SK-N-SH (cell line): ENCODE measurements around the gene ARHGAP6. TPM values are rescaled to one million over a fixed set of nuclear protein-coding genes. Genes with fewer than 3 reads are reported as not detected.

Experiments
- CTCF ChIA-PET: fragments of 300-600, 350-600 bp; formaldehyde crosslinking; extraction: SDS; loops from one replicate; lab custom pipeline; 2021; lab: Yijun Ruan, JAX
- POLR2A ChIA-PET: fragments of 350-600 bp; sonication (Branson Sonifier 250); formaldehyde crosslinking; extraction: SDS; loops from one replicate; lab custom pipeline; 2020; ENCODE audit warnings: antibody characterized with exemption, inconsistent platforms; lab: Yijun Ruan, JAX
- DNase-seq: peaks from one replicate; pipeline ENCODE4 v3.0.0; 2012
- H2AFZ ChIP-seq: fragments of 200-600 bp; sonication (generic); 2 replicates; pipeline ENCODE4 v1.8.1; 2016; ENCODE audit warnings: antibody characterized with exemption, mild to moderate bottlenecking, low read depth
- H3F3A ChIP-seq: fragments of 200-600 bp; sonication (generic); replicated peaks from 2 replicates; pipeline ENCODE3; 2016; ENCODE audit warnings: antibody characterized with exemption, mild to moderate bottlenecking; ENCODE audit not compliant: insufficient read depth
- H3K27ac ChIP-seq, 2 experiments: fragments of 200-500 bp in 1 of 2; fragments of 200-600 bp in 1 of 2; sonication (Bioruptor generic) in 1 of 2; sonication (generic), shearing (Covaris generic) in 1 of 2; 2 replicates each; pipeline versions ENCODE4 v1.5.1 to v1.6.1; 2014 to 2016; ENCODE audit warnings: low read depth in 2 of 2, inconsistent platforms in 1 of 2, low read length in 1 of 2, mild to moderate bottlenecking in 1 of 2, mixed read lengths in 1 of 2
- H3K27me3 ChIP-seq: fragments of 200-600 bp; sonication (generic), shearing (Covaris generic); 2 replicates; pipeline ENCODE4 v1.6.1; 2016; ENCODE audit warnings: mixed run types; ENCODE audit not compliant: insufficient read depth
- H3K36me3 ChIP-seq, 2 experiments: fragments of 200-500 bp in 1 of 2; fragments of 200-600 bp in 1 of 2; sonication (Bioruptor generic) in 1 of 2; sonication (generic) in 1 of 2; replicated peaks in 1 of 2; 2 replicates each; pipeline versions ENCODE3 to v1.5.1; 2014 to 2016; ENCODE audit warnings: low read length in 1 of 2, mild to moderate bottlenecking in 1 of 2; ENCODE audit not compliant: insufficient read depth in 2 of 2, control insufficient read depth in 1 of 2
- H3K4me1 ChIP-seq, 2 experiments: fragments of 200-500 bp in 1 of 2; fragments of 200-600 bp in 1 of 2; sonication (Bioruptor generic) in 1 of 2; sonication (generic), shearing (Covaris generic) in 1 of 2; 2 replicates each; pipeline versions ENCODE4 v1.5.1 to v1.6.1; 2014 to 2016; ENCODE audit warnings: low read depth in 1 of 2, low read length in 1 of 2, mixed run types in 1 of 2; ENCODE audit not compliant: insufficient read depth in 2 of 2, control insufficient read depth in 1 of 2
- H3K4me2 ChIP-seq: fragments of 200-600 bp; sonication (generic), shearing (Covaris generic); 2 replicates; pipeline ENCODE4 v1.6.1; 2017; ENCODE audit warnings: mixed run types
- H3K4me3 ChIP-seq, 2 experiments: fragments of 200-500 bp in 1 of 2; fragments of 200-600 bp in 1 of 2; sonication (Bioruptor generic) in 1 of 2; sonication (generic), shearing (Covaris generic) in 1 of 2; 2 replicates each; pipeline versions ENCODE4 v1.5.1 to v1.8.1; 2014 to 2016; ENCODE audit warnings: low read depth in 2 of 2, inconsistent platforms in 1 of 2, low read length in 1 of 2, mild to moderate bottlenecking in 1 of 2, mixed read lengths in 1 of 2, moderate library complexity in 1 of 2
- H3K79me2 ChIP-seq: fragments of 200-600 bp; sonication (generic); 2 replicates; pipeline ENCODE4 v1.8.1; 2017; ENCODE audit warnings: mild to moderate bottlenecking; ENCODE audit not compliant: insufficient read depth
- H3K9ac ChIP-seq: fragments of 200-600 bp; sonication (generic); 2 replicates; pipeline ENCODE4 v1.6.1; 2017; ENCODE audit warnings: mixed run types
- H3K9me2 ChIP-seq: fragments of 200-600 bp; sonication (generic); 2 replicates; pipeline ENCODE4 v1.6.1; 2017; ENCODE audit warnings: mixed run types
- H3K9me3 ChIP-seq: fragments of 200-600 bp; sonication (generic); 2 replicates; pipeline ENCODE4 v1.6.1; 2017; ENCODE audit warnings: mixed run types, mild to moderate bottlenecking, moderate library complexity
- H4K20me1 ChIP-seq: fragments of 200-600 bp; sonication (generic); 2 replicates; pipeline ENCODE4 v1.6.1; 2017; ENCODE audit warnings: mild to moderate bottlenecking, mixed run types; ENCODE audit not compliant: insufficient read depth
- CTCF ChIP-seq: fragments of 200-600 bp; sonication (generic); IDR thresholded peaks from 2 replicates; pipeline ENCODE4 v1.6.1; 2017; ENCODE audit warnings: antibody characterized with exemption, mild to moderate bottlenecking, moderate library complexity
- ELF1 ChIP-seq: IDR thresholded peaks from 2 replicates; pipeline ENCODE4 v1.4.0; 2012
- EP300 ChIP-seq, 2 experiments: IDR thresholded peaks; 2 replicates each; pipeline versions ENCODE4 v1.4.0 to v1.6.1; 2012; ENCODE audit warnings: borderline replicate concordance in 1 of 2, low read depth in 1 of 2, low read length in 1 of 2
- FOSL2 ChIP-seq: IDR thresholded peaks from 2 replicates; pipeline ENCODE4 v1.4.0; 2012; ENCODE audit warnings: low read depth, mild to moderate bottlenecking, moderate library complexity, borderline replicate concordance
- GATA2 ChIP-seq: sonication (generic); formaldehyde crosslinking; IDR thresholded peaks from 2 replicates; pipeline ENCODE4 v1.5.0; 2020; ENCODE audit warnings: mild to moderate bottlenecking, missing genetic modification reagents
- IRF3 ChIP-seq: fragments of 150-350 bp; IDR thresholded peaks from 2 replicates; pipeline ENCODE4 v1.6.1; 2016; ENCODE audit warnings: mild to moderate bottlenecking, low read depth, low read length
- JUND ChIP-seq: IDR thresholded peaks from 2 replicates; pipeline ENCODE4 v1.4.0; 2012
- NFIC ChIP-seq: IDR thresholded peaks from 2 replicates; pipeline ENCODE4 v1.4.0; 2012; ENCODE audit warnings: borderline replicate concordance
- NRF1 ChIP-seq: IDR thresholded peaks from 2 replicates; pipeline ENCODE4 v1.6.1; 2012; ENCODE audit warnings: low read depth, mild to moderate bottlenecking, low read length
- POLR2AphosphoS5 ChIP-seq: IDR thresholded peaks from 2 replicates; pipeline ENCODE4 v1.6.1; 2012; ENCODE audit warnings: low read depth, low read length
- RFX5 ChIP-seq: IDR thresholded peaks from 2 replicates; pipeline ENCODE4 v1.6.1; 2012; ENCODE audit warnings: mild to moderate bottlenecking, improper control_type of control experiment, low read length
- RXRA ChIP-seq: IDR thresholded peaks from 2 replicates; pipeline ENCODE4 v1.4.0; 2012; ENCODE audit warnings: low read depth, mild to moderate bottlenecking, borderline replicate concordance
- SMC3 ChIP-seq: IDR thresholded peaks from 2 replicates; pipeline ENCODE4 v1.6.1; 2012; ENCODE audit warnings: low read depth, low read length, improper control_type of control experiment
- TAF1 ChIP-seq: IDR thresholded peaks from 2 replicates; pipeline ENCODE4 v1.6.1; 2012; ENCODE audit warnings: low read depth, mild to moderate bottlenecking, low read length, moderate library complexity, borderline replicate concordance
- TCF12 ChIP-seq: IDR thresholded peaks from 2 replicates; pipeline ENCODE4 v1.4.0; 2012
- YY1 ChIP-seq: IDR thresholded peaks from 2 replicates; pipeline ENCODE4 v1.4.0; 2012; ENCODE audit warnings: low read depth, mild to moderate bottlenecking
- WGBS: methylation state at CpG from one replicate; pipeline ENCODE4 v1.1.6; 2017; ENCODE audit warnings: low lambda C conversion rate; 5-methylcytosine and 5-hydroxymethylcytosine counted together
- polyA plus RNA-seq, 3 experiments: library from polyadenylated mRNA; depleted of rRNA; stranded (reverse); fragments of >200 nt; gene quantifications; 2 replicates each; pipeline ENCODE4 v1.2.3, GENCODE V29; 2012
- TF ChIP-seq, protein P1 (sequence below): IDR thresholded peaks from 2 replicates; pipeline ENCODE4; 2012
- TF ChIP-seq, protein P2 (sequence below): IDR thresholded peaks from 2 replicates; pipeline ENCODE4 v1.4.0; 2012; ENCODE audit warnings: low read depth
- TF ChIP-seq, protein P3 (sequence below): IDR thresholded peaks from 2 replicates; pipeline ENCODE4 v1.6.1; 2012; ENCODE audit warnings: mild to moderate bottlenecking, low read depth, low read length, moderate library complexity

The ARHGAP6 gene
- polyA plus RNA-seq, 1 of the 3 experiments (the other 2 are of a cell fraction), result 0.16 TPM

DNA sequence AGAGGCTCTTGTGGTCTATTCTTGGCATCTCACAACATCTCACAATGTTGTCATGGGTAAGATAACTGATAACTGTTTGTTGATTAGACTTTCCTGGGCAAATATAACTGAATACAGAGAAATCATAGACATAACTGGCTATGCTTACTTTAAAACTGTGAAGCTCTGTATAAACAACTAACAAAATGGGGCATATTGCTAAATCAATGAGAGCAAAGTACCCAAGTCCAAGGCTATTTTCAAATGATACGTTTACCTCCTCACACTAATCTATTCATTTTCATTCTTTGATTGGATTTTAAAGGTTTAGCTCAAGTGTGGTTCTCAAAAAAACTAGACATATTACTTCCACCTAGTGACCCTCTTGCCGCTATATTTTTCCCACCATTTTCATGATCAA is 333.9 kb downstream of the ARHGAP6 start (continued):
- TF ChIP-seq CTCF (no peak), GATA2 (CRISPR knock-in tag) (no peak), TAF1 (no peak), YY1 (no peak)
- TF ChIP-seq, protein P1, sequence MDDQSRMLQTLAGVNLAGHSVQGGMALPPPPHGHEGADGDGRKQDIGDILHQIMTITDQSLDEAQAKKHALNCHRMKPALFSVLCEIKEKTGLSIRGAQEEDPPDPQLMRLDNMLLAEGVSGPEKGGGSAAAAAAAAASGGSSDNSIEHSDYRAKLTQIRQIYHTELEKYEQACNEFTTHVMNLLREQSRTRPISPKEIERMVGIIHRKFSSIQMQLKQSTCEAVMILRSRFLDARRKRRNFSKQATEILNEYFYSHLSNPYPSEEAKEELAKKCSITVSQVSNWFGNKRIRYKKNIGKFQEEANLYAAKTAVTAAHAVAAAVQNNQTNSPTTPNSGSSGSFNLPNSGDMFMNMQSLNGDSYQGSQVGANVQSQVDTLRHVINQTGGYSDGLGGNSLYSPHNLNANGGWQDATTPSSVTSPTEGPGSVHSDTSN, result no peak
- TF ChIP-seq, all 33 proteins: peak for 0

DNA sequence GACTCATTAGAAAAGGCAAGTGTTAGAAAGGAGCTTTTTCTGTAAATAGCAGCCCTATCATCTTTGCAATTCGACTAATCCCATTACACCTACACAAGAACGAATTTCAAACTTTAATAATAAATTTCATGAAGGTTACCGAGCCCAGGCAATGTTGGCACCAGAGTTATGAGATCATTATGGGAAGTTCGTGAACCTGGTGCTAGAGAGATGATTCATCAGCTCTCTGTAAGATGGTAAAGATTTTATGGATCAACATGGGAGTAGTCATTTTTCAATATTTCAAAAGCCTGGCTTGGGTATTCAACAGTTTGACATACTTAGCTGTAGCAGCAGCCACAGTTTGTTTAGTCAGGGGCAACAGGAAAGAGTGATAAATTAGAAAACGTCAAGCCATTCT is 336.7 kb downstream of the ARHGAP6 start:
- TF ChIP-seq TAF1 (no peak), CTCF (no peak), RXRA (peak; percentile 35; the same call in 1 of the 2 replicates), IRF3 (no peak), TCF12 (peak; percentile 28; the same call in 1 of the 2 replicates), POLR2AphosphoS5 (no peak), YY1 (no peak), NFIC (0 out of 2 replicates have a peak, but pooled peaks have one; percentile 7), SMC3 (no peak), RFX5 (no peak), FOSL2 (peak; percentile 38; the same call in 1 of the 2 replicates), EP300 (IDR thresholded peaks at IDR 0.05; ENCODE audit: borderline replicate concordance in 1 of 2, low read depth in 1 of 2, low read length in 1 of 2) (0 out of 4 replicates have a peak, but pooled peaks of 1 of the 2 experiments have one; percentile 11), ELF1 (no peak), JUND (peak; percentile 22; the same call in 1 of the 2 replicates), NRF1 (no peak)
- TF ChIP-seq, protein P2, sequence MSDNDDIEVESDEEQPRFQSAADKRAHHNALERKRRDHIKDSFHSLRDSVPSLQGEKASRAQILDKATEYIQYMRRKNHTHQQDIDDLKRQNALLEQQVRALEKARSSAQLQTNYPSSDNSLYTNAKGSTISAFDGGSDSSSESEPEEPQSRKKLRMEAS, result no peak
- TF ChIP-seq, protein P3, sequence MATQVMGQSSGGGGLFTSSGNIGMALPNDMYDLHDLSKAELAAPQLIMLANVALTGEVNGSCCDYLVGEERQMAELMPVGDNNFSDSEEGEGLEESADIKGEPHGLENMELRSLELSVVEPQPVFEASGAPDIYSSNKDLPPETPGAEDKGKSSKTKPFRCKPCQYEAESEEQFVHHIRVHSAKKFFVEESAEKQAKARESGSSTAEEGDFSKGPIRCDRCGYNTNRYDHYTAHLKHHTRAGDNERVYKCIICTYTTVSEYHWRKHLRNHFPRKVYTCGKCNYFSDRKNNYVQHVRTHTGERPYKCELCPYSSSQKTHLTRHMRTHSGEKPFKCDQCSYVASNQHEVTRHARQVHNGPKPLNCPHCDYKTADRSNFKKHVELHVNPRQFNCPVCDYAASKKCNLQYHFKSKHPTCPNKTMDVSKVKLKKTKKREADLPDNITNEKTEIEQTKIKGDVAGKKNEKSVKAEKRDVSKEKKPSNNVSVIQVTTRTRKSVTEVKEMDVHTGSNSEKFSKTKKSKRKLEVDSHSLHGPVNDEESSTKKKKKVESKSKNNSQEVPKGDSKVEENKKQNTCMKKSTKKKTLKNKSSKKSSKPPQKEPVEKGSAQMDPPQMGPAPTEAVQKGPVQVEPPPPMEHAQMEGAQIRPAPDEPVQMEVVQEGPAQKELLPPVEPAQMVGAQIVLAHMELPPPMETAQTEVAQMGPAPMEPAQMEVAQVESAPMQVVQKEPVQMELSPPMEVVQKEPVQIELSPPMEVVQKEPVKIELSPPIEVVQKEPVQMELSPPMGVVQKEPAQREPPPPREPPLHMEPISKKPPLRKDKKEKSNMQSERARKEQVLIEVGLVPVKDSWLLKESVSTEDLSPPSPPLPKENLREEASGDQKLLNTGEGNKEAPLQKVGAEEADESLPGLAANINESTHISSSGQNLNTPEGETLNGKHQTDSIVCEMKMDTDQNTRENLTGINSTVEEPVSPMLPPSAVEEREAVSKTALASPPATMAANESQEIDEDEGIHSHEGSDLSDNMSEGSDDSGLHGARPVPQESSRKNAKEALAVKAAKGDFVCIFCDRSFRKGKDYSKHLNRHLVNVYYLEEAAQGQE, result no peak
- TF ChIP-seq, protein P1, result peak; percentile 39; the same call in 1 of the 2 replicates
- TF ChIP-seq, all 33 proteins: peak for 7
- H3K9me2 ChIP-seq, result no peaks in the 10 kb centered on the region
- H3K9me3 ChIP-seq, result no peaks in the 10 kb centered on the region
- no peaks in the 10 kb centered on the region for H3K27me3 ChIP-seq
- H3K4me2 ChIP-seq, result no peak overlapping the region
- CTCF ChIA-PET, result no interaction called here
- H4K20me1 ChIP-seq, result no peaks in the 10 kb centered on the region
- POLR2A ChIA-PET, result no interaction called here
- H3K4me1 ChIP-seq, result no peaks in the 10 kb centered on the region
- no peak overlapping the region for H2AFZ ChIP-seq
- no peak overlapping the region for H3K27ac ChIP-seq
- H3K79me2 ChIP-seq, result no peaks in the 10 kb centered on the region
- H3K9ac ChIP-seq, result no peak overlapping the region
- no peaks in the 10 kb centered on the region for H3K36me3 ChIP-seq
- no peak overlapping the region for H3K4me3 ChIP-seq
- WGBS, result 2% methylated on average over 5 of the region's 5 CpGs
- H3F3A ChIP-seq, result no peaks in the 10 kb centered on the region
- DNase-seq, result no peak
